OCI-LY3 (cell line): ENCODE measurements around the gene GNA12.

ENCODE experiments used
- H2AFZ ChIP-seq: fragments of 200-600, 300-600 bp; shearing (Covaris generic); 2 replicates; pipeline ENCODE4 v1.6.0; 2014; ENCODE audit warnings: antibody characterized with exemption, low read depth, low read length
- H3K27ac ChIP-seq: fragments of 200-600, 300-600 bp; sonication (generic); 2 replicates; pipeline ENCODE4 v1.5.1; 2014; ENCODE audit warnings: mild to moderate bottlenecking, low read length, moderate library complexity, mixed read lengths
- H3K27me3 ChIP-seq: fragments of 200-600, 300-600 bp; sonication (generic); 2 replicates; pipeline ENCODE4 v1.6.1; 2014; ENCODE audit warnings: low read depth, low read length, mixed read lengths
- H3K36me3 ChIP-seq: fragments of 200-600, 300-600 bp; sonication (generic); replicated peaks from 2 replicates; pipeline ENCODE3; 2014; ENCODE audit warnings: low read depth, low read length, mixed read lengths
- H3K4me1 ChIP-seq: fragments of 300-600, 200-600 bp; sonication (generic); 2 replicates; pipeline ENCODE4 v1.6.1; 2014; ENCODE audit warnings: low read length, mixed read lengths
- H3K4me2 ChIP-seq: fragments of 200-600, 300-600 bp; sonication (generic); 2 replicates; pipeline ENCODE4 v1.6.1; 2014; ENCODE audit warnings: low read length, mixed read lengths
- H3K4me3 ChIP-seq: fragments of 300-600, 200-600 bp; sonication (generic); 2 replicates; pipeline ENCODE4 v1.5.1; 2014; ENCODE audit warnings: antibody characterized with exemption, mild to moderate bottlenecking, low read length, moderate library complexity
- H3K79me2 ChIP-seq: fragments of 300-600, 200-600 bp; shearing (Covaris generic); 2 replicates; pipeline ENCODE4 v1.6.1; 2014; ENCODE audit warnings: mild to moderate bottlenecking, low read length, mixed read lengths
- H3K9ac ChIP-seq: fragments of 300-600, 200-600 bp; shearing (Covaris generic); 2 replicates; pipeline ENCODE4 v1.6.0; 2014; ENCODE audit warnings: mild to moderate bottlenecking, low read length, moderate library complexity
- H3K9me3 ChIP-seq: fragments of 200-600, 300-600 bp; shearing (Covaris generic); 2 replicates; pipeline ENCODE4 v1.6.1; 2014; ENCODE audit warnings: low read length, mixed read lengths; ENCODE audit not compliant: insufficient read depth
- H4K20me1 ChIP-seq: fragments of 200-600, 300-600 bp; sonication (generic); 2 replicates; pipeline ENCODE4 v1.6.1; 2016; ENCODE audit warnings: low read length, mixed read lengths; ENCODE audit not compliant: insufficient read depth
- CTCF ChIP-seq: fragments of 200-600, 300-600 bp; sonication (generic); IDR thresholded peaks from 2 replicates; pipeline ENCODE4 v1.5.1; 2014; ENCODE audit warnings: antibody characterized with exemption, low read length, low read depth
- EZH2phosphoT487 ChIP-seq: fragments of 200-600 bp; shearing (Covaris generic); IDR thresholded peaks from 2 replicates; pipeline ENCODE4 v1.6.1; 2018; ENCODE audit warnings: antibody characterized with exemption, mixed run types, low read depth

Gene GNA12

DNA sequence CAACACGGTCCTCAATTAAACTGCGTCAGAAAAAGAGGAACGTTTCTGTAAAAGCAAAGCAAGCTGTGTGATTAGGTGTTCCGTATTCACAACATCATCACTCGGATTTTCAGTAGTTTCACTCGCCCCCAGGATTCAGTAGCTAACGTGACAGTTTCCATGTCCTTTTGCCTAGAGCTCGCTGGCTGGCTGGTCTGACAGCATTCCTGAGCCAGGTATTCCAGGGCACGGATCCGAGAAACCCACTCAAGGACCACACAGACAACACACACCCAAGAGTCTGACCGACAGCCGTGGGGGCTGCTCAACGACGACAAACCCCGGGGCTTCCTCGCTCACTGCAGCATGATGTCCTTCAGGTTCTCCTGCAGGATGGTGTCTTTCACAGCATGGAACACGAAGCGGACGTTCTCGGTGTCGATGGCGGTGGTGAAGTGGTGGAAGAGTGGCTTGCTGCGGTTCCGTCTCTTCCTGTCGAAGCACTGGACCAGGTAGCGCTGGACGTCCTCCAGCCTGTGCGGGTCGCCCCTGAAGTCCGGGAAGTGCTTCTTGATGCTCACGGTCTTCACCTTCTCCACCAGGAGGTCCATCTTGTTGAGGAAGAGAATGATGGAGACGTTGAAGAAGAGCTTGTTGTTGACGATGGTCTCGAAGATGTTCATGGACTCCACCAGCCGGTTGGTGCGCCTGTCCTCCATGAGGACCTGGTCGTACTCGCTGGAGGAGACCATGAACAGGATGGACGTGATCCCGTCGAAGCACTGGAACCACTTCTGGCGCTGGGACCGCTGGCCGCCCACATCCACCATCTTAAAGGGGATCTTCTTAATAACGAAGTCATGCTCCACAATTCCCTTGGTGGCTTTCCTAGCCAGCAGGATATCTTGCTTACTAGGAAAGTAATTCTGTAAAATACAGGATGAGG is 113.0 kb downstream of the GNA12 start:
- H3K36me3 ChIP-seq: peaks cover 2% of the 10 kb centered on the region
- no peaks in the 10 kb centered on the region for H3K27me3 ChIP-seq
- H3K79me2 ChIP-seq: no peaks in the 10 kb centered on the region
- no peak overlapping the region for H2AFZ ChIP-seq
- H3K4me2 ChIP-seq: no peak overlapping the region
- H3K9ac ChIP-seq: no peak overlapping the region
- no peak overlapping the region for H3K27ac ChIP-seq
- H3K4me3 ChIP-seq: no peak overlapping the region
- TF ChIP-seq CTCF (no peak), EZH2phosphoT487 (no peak)
- no peaks in the 10 kb centered on the region for H4K20me1 ChIP-seq
- no peaks in the 10 kb centered on the region for H3K9me3 ChIP-seq
- H3K4me1 ChIP-seq: no peaks in the 10 kb centered on the region

DNA sequence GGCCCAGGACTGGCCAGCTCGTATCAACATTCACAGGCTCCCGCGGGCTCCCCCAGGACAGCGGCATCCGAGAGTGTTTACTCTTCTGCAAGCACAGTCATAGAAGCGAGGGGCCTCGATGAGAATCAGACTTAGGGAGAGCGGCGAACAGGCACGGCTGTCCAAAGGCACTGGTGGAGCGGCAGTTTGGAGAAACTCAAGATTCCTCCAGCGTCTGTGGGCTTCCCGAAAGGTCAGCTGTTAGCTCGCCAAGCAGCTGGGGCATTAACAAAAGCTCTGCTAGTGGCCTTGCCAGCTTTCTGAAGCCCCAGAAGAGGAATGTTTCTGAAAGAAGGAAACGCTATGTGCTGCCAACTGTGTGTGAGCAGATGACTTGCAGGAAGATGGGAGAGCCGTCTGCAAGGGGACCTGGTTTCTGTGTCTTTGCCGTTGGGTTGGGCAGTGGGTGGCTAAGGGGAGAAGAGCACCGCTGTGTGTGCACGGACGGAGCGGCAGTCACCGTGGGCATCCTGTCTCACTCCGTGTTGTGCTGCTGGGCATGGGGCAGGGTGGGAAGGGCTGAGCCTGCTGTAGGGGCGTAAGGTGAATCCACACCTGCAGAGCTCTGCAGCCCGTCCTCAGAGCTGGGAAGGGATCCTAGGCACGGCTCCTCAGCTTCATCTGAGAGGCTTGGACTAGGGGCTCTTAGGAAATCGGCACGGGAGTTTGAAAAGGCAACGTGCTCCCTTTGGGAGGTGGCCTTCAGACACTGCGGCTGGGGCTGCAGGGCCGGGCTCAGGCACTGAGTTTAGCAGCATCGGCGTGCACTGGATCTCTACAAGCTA is 114.0 kb downstream of the GNA12 start:
- H3K79me2 ChIP-seq: no peaks in the 10 kb centered on the region
- H3K36me3 ChIP-seq: peaks cover 2% of the 10 kb centered on the region
- TF ChIP-seq CTCF: no peak
- TF ChIP-seq EZH2phosphoT487: no peak
- H3K4me3 ChIP-seq: no peak overlapping the region
- H3K9me3 ChIP-seq: no peaks in the 10 kb centered on the region
- no peaks in the 10 kb centered on the region for H3K27me3 ChIP-seq
- H3K9ac ChIP-seq: no peak overlapping the region
- H3K4me1 ChIP-seq: no peaks in the 10 kb centered on the region
- H3K4me2 ChIP-seq: no peak overlapping the region
- no peaks in the 10 kb centered on the region for H4K20me1 ChIP-seq
- H2AFZ ChIP-seq: no peak overlapping the region
- H3K27ac ChIP-seq: no peak overlapping the region

DNA sequence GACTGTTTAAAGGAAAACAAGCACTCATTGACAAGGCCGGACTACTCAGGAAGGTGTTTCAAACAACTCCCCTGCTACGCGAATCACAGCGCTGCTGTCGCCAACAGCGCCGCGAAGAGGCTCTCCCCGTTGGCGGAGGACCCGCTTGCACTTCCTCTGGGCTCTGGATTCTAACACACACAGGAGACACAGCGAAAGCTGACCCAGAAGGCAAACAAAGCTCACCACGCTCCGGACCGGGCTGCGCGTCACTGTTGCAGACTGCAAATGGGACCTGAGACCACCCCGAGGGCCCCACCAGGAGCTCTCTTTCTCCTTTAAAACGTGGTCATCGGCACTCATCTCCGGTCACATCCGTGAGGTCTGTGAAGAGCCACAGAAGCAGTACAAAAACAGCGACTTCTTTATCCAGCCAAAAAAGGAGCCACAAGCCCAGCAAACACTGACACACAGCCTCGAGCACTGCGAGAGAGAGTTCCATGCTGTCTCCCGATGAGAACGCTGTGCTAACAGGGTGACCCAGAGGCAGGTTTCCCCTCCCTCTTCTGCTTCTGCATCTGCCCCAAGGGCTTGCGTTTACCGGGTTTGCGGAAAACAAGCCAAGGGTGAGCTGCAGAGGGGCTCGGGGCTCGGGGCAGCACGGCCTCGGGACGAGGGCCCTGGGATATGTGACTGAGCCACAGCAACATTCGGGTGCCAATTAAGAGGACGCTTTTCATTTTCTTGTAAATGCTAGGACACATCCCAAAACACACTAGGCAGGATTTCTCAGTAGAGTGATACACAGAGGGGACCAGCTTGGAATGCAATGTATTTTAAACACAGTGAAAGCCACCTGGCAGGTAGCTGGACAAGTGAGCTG is 114.8 kb downstream of the GNA12 start:
- no peaks in the 10 kb centered on the region for H3K9me3 ChIP-seq
- no peaks in the 10 kb centered on the region for H3K4me1 ChIP-seq
- TF ChIP-seq EZH2phosphoT487 (no peak), CTCF (no peak)
- H3K4me3 ChIP-seq: no peak overlapping the region
- H3K27me3 ChIP-seq: no peaks in the 10 kb centered on the region
- H3K4me2 ChIP-seq: no peak overlapping the region
- no peak overlapping the region for H3K9ac ChIP-seq
- H4K20me1 ChIP-seq: no peaks in the 10 kb centered on the region
- no peaks in the 10 kb centered on the region for H3K79me2 ChIP-seq
- peaks cover 2% of the 10 kb centered on the region for H3K36me3 ChIP-seq
- H3K27ac ChIP-seq: no peak overlapping the region
- H2AFZ ChIP-seq: no peak overlapping the region
